NCI-H774 (cell line): ENCODE results near the gene TGFBR1.

Experiments
- DNase-seq: peaks from one replicate; lab custom pipeline; 2025; lab: John Stamatoyannopoulos, UW

Gene TGFBR1

GRCh38 chr9:99171225-99172123, 66.6 kb downstream of the TGFBR1 start:
- no peak for DNase-seq

- peak; percentile 69 for DNase-seq
Measured at GRCh38 chr9:99172124-99173091, 67.5 kb downstream of the TGFBR1 start.

- DNase-seq: peak; percentile 59
Measured at GRCh38 chr9:99173570-99174504, 68.9 kb downstream of the TGFBR1 start.

- DNase-seq: no peak
Measured at GRCh38 chr9:99176527-99177013, 71.7 kb downstream of the TGFBR1 start.

- no peak for DNase-seq
Measured at GRCh38 chr9:99177576-99178366, 72.9 kb downstream of the TGFBR1 start.

- DNase-seq: no peak
Measured at GRCh38 chr9:99178912-99179872, 74.3 kb downstream of the TGFBR1 start.

GRCh38 chr9:99180199-99180598, 75.3 kb downstream of the TGFBR1 start:
- no peak for DNase-seq

- no peak for DNase-seq
Measured at GRCh38 chr9:99180662-99181061, 75.7 kb downstream of the TGFBR1 start.

- DNase-seq: no peak
Measured at GRCh38 chr9:99181206-99181605, 76.3 kb downstream of the TGFBR1 start.

GRCh38 chr9:99181621-99182020, 76.7 kb downstream of the TGFBR1 start:
- DNase-seq: no peak

- DNase-seq: no peak
Measured at GRCh38 chr9:99182356-99182755, 77.4 kb downstream of the TGFBR1 start.

GRCh38 chr9:99183616-99184015, 78.7 kb downstream of the TGFBR1 start:
- no peak for DNase-seq

- DNase-seq: no peak
Measured at GRCh38 chr9:99184110-99184474, 79.2 kb downstream of the TGFBR1 start.

- peak; percentile 78 for DNase-seq
Measured at GRCh38 chr9:99184475-99185347, 79.8 kb downstream of the TGFBR1 start.

GRCh38 chr9:99185348-99185632, 80.4 kb downstream of the TGFBR1 start:
- no peak for DNase-seq

GRCh38 chr9:99185934-99186333, 81.0 kb downstream of the TGFBR1 start:
- no peak for DNase-seq

- DNase-seq: no peak
Measured at GRCh38 chr9:99187311-99187710, 82.4 kb downstream of the TGFBR1 start.

GRCh38 chr9:99189186-99189585, 84.3 kb downstream of the TGFBR1 start:
- DNase-seq: no peak
